Hematopoietic multipotent progenitor cell treated with erythropoietin and hydrocortisone succinate and interleukin-3 and kit ligand, for 15 days (in vitro differentiated cells): ENCODE results near the gene CCNL1.
"Not testable (repeated sequence)": the region's sequence is repeated elsewhere in the genome, so short reads cannot be mapped to it uniquely, and the experiment has no call there.

Experiments
- DNase-seq: peaks from one replicate; pipeline ENCODE4 v3.0.0-alpha.2; 2015; ENCODE audit warnings: low spot score

Gene CCNL1

DNA sequence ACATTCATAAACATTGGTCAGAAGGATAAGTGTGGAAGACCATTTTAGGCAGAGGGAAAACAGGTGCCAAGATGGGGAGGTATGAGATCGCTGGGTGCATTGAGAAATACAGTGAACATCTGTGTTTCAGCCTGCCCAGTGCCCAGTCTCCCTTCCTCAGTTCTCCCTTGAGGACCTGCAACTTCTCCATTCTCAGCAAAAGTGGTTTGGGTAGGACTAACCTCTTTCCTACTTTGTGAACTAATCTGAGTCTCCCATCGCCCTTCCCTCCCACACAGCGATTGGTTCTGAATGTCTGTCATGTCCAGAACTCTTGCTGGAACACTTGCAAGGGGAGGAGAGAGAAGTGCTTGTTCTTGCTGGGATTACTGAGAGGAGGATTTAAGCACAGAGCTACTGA is 10.9 kb upstream of the CCNL1 start:
- no peak for DNase-seq

DNA sequence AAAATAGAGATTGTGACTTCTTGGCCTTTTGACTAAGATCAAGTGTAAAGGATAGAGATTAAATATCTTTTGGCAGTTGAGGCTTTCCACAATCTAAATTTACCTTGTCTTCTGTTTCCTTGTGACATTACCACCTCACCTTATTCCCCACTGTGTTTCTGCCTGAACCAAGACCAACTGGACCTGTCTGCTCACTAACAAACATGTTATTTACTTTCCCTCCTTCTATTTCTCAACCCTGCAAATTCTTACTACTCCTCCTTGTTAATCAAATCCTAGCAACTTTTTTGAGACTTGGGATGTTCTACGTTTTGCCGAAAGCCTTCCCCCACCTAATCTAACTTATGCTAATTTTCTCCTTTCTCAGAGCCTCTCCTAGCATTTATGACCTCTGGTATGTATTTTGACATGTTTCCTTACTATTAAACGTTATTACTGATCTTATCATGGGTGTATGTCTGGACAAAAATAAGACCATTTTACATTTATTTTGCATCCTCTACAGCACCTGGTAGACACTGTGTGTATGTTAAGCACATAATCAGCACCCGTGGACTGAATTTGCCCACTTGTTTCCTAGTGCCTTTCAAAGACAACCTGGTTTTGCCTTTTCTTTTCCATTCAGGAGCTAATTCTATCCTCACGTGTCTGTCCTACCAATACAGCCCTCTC is 7.6 kb upstream of the CCNL1 start:
- DNase-seq: no peak

DNA sequence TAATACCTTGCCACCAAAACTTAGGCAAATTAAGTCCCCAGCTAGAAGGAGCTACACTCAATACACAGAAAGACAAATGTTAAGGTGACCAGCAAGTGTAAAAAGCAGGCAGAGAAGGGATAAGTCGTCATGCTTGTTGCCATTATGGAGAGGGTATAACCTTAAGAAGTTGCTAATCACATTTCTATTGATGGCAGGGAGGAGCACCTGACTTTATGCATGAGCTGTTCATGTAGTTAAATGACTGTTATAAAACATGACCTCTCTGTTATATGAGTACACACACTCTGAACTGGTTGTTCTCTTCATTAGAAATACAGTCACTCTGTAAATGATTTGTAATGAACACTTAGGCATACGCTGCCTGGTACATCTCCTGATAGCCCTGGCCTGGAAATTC is 6.6 kb upstream of the CCNL1 start:
- no peak for DNase-seq

DNA sequence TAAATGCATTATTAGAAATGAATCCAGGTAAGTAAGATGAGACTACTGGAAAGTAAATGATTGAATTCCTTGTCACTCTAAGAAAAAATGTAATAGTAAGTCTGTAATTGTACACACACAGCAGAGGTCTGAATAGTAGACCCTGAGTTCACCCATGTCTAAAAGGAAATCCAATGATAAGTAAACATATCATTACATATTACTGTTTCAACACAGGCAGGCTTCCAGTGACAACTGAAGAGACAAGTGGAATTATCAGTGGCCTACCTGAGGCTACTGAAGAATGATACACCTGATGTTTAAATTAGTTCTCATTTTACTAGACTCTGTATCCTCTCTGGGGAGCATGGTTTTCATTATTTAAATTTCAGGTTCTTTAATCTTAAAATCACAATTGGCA is 6.2 kb upstream of the CCNL1 start:
- no peak for DNase-seq

- no peak for DNase-seq
Observed at GRCh38 chr3:157163217-157163953, 3.4 kb upstream of the CCNL1 start.

GRCh38 chr3:157162620-157163019 is 2.7 kb upstream of the CCNL1 start:
- not testable (repeated sequence) for DNase-seq

DNA sequence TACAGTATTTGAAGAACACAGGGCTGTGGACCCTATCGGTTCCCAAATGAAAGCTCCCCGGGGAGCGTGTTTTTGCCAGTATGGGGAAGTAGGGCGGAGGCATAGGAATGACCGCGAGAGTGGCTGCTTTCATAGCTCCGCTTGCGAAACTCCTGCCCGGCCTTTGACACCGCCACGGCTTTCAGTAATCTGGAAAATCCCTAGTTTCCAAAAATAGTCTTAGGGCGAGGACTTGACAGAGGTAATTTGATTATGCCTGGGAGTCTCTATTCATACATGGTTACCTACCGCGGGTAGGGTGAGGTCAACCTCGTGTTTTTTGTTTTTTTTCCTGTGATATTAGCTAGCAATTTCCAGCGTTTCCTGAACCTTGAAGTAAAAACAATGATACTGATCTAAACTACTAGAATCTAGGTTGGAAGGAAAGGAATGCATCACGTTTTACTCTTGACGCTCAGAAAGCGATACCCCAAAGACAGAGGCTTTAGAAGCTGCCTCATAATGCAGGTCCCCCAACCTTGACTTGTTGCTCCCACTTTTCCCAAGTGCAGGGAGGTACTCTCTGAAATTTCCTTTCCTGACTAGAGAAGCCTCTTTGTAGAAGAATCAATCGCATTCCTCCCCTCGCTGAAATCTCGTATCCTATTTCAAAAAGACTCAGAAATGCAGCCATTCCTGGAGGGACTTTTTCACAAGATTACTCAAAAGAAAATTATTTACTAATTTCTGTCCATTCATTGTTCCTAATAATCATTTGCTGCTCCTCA is 894 bp upstream of the CCNL1 start:
- DNase-seq: peak; percentile 63

DNA sequence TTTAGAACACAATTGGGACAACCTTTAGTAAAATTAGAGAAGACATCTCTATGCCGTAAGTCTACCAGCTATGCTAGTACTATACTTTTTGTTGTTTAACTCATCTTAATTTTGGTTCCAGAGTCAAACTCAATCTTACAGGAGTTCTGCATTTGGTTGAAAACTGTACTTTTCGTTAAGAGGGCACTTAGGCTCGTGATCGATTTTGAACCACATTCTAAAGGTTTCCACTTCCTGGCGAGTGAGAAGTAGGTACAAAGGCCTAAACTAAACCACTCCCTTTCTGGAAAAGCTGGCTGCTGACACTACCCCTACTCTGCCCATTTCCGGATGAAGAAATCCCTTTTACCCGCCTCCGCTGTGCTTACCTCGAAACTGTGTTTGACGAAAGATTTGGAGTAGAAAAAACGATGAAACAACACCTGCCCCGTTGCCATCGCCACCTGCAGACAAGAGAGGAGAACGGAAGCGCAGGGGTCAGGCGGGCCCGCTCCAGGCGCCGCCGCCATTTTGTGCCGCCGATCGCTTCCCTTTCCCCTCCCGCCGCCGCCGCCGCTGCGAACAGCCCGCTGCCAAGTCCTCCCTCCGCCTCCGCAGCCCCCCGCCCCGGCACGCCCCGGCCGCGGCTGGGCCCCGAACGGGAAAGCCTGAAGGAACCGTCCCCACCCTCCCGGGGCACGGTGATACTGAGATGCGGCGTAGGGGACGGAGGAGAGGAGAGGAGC is 748 bp downstream of the CCNL1 start:
- DNase-seq: peak; percentile 75

GRCh38 chr3:157157836-157158235 is 2.1 kb downstream of the CCNL1 start:
- DNase-seq: no peak

DNA sequence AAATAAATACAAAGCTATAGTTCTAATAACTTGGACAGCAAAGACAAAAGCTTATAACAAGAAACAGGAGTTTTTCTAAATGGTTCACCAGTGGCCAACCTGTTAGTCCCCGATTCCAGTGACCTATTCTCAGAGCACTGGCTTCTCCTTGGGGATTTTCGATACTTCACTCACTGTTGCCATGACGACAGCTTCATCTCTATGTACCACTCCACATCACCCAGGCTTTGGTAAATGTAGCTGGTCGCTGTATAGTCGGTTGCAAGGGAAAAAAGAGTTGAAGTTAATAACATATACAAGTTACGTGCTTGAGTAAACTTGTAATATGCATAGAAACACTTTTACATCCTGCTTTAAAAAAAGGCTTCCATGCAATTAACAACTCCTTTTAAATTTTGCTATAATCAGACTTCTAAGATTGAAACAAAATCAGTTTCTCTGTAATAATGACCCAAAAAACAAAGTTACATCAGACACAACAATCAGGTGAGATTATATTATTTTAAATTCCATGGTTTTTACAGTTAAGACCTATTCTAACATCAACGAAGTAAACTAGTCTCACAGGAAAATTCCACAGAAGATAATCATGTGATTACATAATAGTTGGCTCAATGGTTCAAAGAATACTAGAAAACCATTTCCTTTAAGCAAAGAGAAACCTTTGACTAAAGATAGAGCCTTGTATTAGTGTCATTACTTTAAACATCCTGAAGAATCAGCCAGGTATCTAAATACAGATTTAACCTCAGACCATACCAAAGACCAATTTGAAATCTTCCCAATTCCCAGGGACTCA is 2.9 kb downstream of the CCNL1 start:
- no peak for DNase-seq

GRCh38 chr3:157155591-157155990 is 4.4 kb downstream of the CCNL1 start:
- no peak for DNase-seq

DNA sequence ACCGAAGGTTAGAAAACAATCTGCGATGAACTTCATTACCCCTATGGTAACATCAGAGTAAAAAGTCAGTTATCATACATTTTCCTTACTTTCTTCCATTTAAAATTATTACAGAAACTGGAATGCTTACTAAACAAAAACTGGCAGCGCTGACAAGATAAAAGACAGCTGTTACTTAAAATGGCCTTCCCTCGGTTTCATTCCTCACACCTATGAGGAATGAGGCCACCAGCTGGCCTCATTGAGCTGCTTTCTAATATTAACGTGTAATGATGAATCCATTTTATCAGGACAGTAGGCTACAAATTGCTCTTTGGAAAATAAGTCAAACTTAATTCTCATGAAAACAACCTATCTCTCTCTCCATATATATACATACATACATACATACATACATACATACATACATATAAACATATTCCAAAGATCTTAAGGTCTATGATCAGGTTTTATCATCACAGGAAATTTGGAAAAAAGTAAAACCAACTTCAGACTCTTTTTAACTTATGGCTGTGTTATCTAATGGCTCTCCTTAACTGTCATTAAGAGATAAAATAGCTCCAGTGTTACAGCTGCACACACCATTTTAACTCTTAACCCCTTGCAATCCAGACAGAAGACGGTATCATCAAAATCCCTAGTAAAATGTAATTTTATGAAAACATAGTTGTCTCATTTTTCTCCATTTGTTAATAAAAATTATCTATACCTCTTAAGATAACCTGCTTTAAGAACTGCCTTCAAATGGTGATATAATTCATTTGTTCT is 5.2 kb downstream of the CCNL1 start:
- DNase-seq: peak; percentile 40

- no peak for DNase-seq
Observed at GRCh38 chr3:157152930-157153329, 7.0 kb downstream of the CCNL1 start.

GRCh38 chr3:157152438-157152837 is 7.5 kb downstream of the CCNL1 start:
- no peak for DNase-seq

DNA sequence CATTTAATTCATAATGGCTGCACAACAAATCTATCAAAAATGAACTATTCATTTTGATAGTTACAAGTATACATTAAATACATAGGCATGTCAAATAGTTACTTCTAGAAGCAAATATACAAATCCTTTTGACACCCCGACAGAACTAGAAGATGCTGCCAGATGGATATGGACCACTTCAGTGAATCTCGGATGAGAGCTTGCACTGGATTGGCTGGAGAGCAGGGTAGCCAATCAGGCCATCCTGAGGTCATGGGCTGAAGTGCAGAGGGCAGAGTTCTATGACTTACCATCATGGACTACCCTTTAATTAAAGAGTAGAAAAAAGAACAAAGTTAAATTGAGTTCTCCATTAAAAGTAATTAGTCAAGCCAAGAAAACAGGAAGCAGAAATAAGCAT is 8.3 kb downstream of the CCNL1 start:
- DNase-seq: no peak

GRCh38 chr3:157151151-157151550 is 8.8 kb downstream of the CCNL1 start:
- no peak for DNase-seq

DNA sequence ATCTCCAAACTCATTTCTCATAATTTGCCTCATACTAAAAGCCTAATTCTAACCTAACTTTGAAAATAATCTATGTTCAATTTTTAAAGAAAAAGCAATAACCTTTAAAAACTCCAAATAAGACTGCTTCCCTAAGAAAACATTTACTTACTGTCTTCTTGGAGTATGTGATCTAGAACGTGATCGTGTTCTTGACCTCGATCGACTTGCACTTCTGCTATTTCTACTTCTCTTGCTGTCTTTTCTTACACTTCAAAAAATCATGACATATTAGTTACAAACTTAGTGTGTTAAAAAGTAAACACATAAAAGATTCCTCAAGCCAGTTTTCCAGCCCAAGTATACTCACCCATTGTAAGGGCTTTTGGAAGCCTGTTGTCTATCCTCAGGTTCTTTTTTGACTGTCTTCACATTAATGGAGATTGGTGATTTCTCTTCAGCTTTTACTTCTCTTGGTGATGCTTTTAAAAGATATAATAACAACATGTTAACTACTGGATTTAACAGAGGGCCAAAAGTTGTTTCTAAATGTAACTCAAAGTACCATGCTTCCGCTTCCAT is 10.7 kb downstream of the CCNL1 start:
- no peak for DNase-seq

DNA sequence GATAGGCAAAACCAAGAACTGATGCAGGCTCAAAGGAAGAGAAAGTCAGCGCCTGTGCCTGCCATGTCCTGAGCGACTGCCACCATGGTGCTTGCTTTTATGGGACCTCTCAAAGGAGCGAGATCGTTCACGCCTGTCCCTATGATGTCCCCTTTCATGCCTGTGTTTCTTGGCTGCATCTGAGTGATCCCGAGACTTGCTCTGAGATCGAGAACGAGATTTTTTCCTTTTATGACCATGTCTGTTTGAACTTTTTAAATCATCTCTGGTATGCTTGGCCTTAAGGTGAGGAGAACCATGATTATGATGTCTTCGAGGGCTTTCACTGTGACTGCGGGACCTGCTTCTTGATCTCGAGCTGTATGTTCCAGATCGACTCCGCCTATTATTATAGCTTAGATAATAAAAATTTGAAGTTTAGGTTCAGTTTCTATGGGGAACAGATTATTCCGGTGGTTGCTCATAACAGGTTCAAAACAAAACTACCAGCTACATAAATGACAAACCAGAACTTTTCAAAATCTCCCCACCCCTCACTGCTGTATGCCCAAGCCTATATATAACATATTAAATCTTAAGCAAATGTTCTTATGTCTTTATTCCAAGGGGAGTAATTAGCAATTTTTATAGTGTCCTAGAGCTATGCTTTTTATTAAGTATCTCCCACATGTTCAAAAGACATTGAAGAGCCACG is 11.6 kb downstream of the CCNL1 start:
- DNase-seq: no peak

GRCh38 chr3:157147099-157147803 is 12.7 kb downstream of the CCNL1 start:
- DNase-seq: no peak
